ENCODE results near the gene DIAPH2.
"Not testable (repeated sequence)": the region's sequence is repeated elsewhere in the genome, so short reads cannot be mapped to it uniquely, and the experiment has no call there.

Gene DIAPH2

GRCh38 chrX:96834137-96834536, 149.5 kb downstream of the DIAPH2 start:
- no peak for DNase-seq

- DNase-seq, result no peak
Observed at GRCh38 chrX:96835660-96836289, 151.1 kb downstream of the DIAPH2 start.

- DNase-seq, result no peak
Observed at GRCh38 chrX:96837808-96838207, 153.2 kb downstream of the DIAPH2 start.

GRCh38 chrX:96838537-96838936, 153.9 kb downstream of the DIAPH2 start:
- no peak for DNase-seq

DNA sequence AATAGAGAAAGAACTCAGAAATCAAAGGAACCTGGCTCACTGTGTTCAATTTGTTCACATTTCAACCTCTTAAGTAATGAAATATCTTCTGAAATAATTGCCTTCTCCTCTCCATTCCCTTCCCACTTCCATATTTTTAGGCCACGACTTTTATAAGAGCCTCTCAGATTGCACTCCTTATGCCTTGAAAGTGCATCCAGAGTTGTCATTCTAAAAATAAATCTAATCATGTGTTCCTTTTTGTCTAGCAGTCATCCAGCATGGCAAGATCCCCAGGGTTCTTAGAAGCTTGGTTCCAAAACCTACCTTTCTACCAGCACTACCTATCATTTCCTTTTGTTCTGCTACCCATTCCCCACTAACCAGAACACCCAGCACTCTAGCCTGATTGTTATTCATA, 156.7 kb downstream of the DIAPH2 start:
- DNase-seq, result no peak

- not testable (repeated sequence) for DNase-seq
Observed at GRCh38 chrX:96841866-96842265, 157.2 kb downstream of the DIAPH2 start.

GRCh38 chrX:96843566-96843965, 158.9 kb downstream of the DIAPH2 start:
- no peak for DNase-seq

DNA sequence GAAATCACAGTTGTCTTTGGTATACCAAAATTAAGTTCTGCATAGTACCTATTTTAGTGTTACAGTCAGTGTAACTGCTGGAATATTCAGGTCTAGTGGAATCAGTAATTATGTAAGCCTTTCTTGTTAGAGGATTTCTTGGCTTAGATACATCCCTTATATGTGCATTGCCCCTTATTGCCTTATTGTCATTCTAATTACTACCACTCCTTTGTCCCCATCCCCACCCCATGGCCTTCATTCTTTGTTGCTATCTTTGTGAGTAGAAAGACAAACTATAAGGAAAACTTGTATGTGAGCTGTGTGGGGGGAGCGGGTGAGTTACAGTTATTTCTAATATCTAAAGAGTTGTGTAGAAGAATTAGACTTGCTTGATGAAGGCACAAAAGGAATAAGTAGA, 162.2 kb downstream of the DIAPH2 start:
- DNase-seq, result no peak

DNA sequence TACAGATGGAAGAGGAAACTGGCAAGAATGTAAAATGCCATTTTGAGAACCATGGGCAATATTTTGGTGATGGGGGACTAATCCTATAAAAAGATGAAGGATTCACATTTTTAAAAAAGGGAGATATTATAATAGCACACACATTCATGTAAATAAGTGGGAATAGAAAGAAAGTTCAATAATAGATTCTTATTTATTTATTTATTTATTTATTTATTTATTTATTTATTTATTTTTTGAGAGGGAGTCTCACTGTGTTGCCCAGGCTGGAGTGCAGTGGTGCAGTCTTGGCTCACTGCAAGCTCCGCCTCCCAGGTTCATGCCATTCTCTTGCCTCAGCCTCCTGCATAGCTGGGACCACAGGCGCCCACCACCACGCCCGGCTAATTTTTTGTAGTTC, 174.8 kb downstream of the DIAPH2 start:
- DNase-seq, result not testable (repeated sequence)

- DNase-seq, result no peak
Observed at GRCh38 chrX:96861218-96861617, 176.6 kb downstream of the DIAPH2 start.

- no peak for DNase-seq
Observed at GRCh38 chrX:96861661-96862060, 177.0 kb downstream of the DIAPH2 start.

DNA sequence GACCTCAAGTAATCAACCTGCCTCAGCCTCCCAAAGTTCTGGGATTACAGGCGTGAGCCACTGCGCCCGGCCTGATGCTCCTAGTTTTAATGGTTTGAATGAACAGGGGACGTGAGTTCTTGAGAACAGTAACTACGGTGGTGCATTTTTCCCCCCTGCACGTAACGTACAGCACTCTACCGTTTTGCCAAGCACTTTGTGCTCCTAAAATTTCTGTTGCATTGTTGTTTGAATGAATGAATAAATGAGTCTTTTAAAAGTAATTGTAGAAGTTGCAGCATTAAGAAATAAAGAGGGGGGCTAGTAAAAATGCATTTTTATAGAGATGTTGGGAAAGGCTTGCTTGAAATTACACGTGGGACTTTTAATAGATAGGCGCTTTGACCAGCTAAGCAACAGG, 199.0 kb downstream of the DIAPH2 start, which contains the start of gene RPA4:
RPA4 (plus strand) TSS at position 301 of the 400 bp plus-strand sequence. CDS start 403 bp downstream, outside the sequence.
- no peak for DNase-seq

GRCh38 chrX:96884027-96884426, 199.4 kb downstream of the DIAPH2 start:
- no peak for DNase-seq

DNA sequence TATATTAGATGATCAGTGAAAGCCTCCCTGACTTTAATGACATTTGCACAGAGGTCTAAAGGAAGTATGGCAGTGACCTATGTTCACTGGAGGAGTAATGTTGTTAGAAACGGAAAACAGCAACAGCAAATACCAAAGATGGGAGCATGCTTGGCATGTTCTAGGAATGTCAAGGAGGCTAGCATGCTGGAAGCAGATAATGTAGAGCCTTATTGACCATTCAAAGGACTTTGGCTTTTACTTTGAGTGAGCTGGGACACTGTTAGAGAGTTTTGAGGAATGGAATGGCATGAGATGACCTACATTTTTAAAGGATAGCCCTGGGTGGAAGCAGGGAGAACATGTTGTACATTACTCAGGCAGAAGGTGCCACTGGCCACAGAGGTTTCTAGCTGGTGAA, 205.1 kb downstream of the DIAPH2 start:
- no peak for DNase-seq

DNA sequence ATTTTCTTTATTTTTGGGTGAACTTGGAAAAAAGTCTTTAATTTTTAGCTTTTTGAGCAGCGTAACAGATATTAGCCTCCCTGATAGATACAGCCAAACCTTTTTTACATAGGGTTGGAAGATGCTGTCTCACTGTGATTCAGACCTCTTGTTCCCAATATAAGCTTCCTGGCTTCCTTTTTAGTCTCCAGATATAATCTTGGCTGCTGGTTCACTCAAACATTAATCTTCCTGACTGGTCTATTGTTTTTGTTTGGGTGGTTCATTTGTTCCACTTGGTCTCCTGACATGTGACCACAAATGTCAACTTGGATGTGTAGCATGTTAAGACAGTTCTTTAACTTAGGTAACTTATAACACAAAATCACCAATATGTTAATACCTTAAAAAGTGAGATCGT, 222.1 kb downstream of the DIAPH2 start:
- DNase-seq, result no peak

GRCh38 chrX:96907516-96908272, 223.1 kb downstream of the DIAPH2 start:
- DNase-seq, result no peak

GRCh38 chrX:96909291-96909690, 224.6 kb downstream of the DIAPH2 start:
- DNase-seq, result no peak

DNA sequence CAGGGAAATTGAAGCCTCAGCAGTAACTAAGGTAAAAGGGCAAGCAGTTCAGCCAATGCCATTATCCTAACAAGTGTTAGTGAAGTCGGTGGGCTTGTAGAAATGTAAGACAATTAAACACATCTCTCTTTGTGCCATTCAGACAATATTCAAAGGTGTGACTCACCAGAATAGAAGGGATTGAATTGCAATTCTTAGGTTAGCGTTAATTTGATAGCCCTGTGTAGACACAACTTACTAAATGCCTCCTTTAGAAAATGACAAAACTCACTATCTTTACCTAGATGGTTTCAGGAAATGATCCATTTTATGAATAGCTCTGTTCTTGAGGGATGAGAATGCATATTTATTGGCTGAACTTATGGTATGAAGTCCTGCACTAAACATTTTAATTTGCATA, 234.2 kb downstream of the DIAPH2 start:
- DNase-seq, result no peak

- no peak for DNase-seq
Observed at GRCh38 chrX:96919672-96920071, 235.0 kb downstream of the DIAPH2 start.

- DNase-seq, result no peak
Observed at GRCh38 chrX:96924581-96924980, 239.9 kb downstream of the DIAPH2 start.

DNA sequence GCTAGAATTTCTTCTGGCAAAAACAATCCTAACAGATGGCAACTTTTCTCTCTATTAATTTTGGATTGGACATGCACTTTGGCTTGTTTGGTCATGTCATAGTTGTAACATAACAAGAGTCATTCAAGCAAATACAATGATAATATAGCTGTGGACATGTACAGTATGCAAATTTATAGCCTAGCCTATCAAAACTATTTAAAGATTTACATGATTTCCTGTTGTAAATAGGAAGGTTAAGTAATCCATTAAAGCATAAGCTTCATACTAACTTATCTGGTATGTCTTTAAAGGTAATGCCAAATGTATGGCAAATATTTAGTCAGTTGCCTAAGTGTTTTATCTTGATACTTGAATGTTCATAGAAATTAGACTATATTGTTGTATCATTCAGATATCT, 244.4 kb downstream of the DIAPH2 start:
- DNase-seq, result no peak

GRCh38 chrX:96957718-96958117, 273.1 kb downstream of the DIAPH2 start:
- no peak for DNase-seq

GRCh38 chrX:96971812-96972211, 287.2 kb downstream of the DIAPH2 start:
- DNase-seq, result no peak

DNA sequence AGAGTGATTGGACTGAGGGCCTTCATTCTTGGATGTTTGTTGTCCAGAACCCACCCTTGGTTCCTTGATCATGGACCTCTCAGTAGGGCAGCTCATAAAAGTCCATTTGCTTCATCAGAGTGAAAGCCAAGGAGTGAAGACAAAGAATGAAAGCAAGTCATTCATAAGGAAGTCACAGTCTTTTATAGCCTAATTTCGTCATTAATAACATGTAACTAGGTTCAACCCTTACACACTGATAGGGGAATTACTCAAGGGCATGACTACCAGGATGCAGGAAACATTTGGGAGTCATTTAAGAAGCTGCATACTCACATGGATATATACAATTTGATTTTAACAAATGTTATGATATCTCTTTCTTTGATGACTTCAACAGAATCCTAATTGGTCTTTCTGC, 294.3 kb downstream of the DIAPH2 start:
- DNase-seq, result no peak

DNA sequence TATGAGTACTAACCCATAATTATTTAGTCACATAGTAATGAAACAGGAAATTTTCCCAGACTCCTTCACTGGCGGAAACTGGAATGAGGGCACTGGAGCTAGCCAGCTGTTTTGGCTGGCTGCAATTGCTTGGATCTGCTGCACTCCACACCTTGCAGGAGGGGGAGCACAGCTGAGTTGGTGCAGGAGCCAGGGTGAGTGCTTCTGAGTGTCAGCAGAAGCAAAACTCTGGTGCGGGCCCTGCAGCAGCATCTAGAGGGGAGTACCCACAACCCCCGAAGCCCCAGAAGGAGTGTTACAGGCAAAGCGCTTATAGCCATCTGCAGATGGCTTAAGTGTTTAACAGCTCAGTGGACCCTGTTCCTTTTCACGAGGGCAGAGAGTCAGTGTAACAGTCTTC, 295.1 kb downstream of the DIAPH2 start:
- no peak for DNase-seq

Measured in NCI-H187 treated with DMSO at 0.1 percent for 48 hours (cell line).